Effector memory CD8-positive, alpha-beta T cell (primary cell): ENCODE data around the gene CHRD.

ENCODE experiments used
- ATAC-seq: fragments of 150-1000 bp; cut with Tn5 transposase; replicated peaks from 2 replicates; pipeline ENCODE4 v1.10.0; 2021; ENCODE audit warnings: mild to moderate bottlenecking, moderate library complexity
- DNase-seq, 3 experiments: peaks; one replicate each; pipeline ENCODE4 v3.0.0; 2021
- H3K27ac Mint-ChIP-seq, 2 donors: one replicate each; pipeline ENCODE4 v1.8.0; 2022; ENCODE audit warnings: mild to moderate bottlenecking in 2 of 2, mixed read lengths in 2 of 2, moderate library complexity in 2 of 2
- H3K27me3 Mint-ChIP-seq, 2 donors: one replicate each; pipeline ENCODE4 v1.8.0; 2022; ENCODE audit warnings: mixed read lengths in 2 of 2
- H3K36me3 Mint-ChIP-seq: one replicate; pipeline ENCODE4 v1.8.0; 2022; ENCODE audit warnings: mild to moderate bottlenecking, moderate library complexity, mixed read lengths; ENCODE audit not compliant: insufficient read depth
- H3K4me1 Mint-ChIP-seq, 2 donors: one replicate each; pipeline ENCODE4 v1.8.0; 2022; ENCODE audit warnings: low read depth in 2 of 2, mixed read lengths in 2 of 2
- H3K4me3 Mint-ChIP-seq, 2 donors: one replicate each; pipeline ENCODE4 v1.8.0; 2022; ENCODE audit warnings: mild to moderate bottlenecking in 2 of 2, mixed read lengths in 2 of 2, moderate library complexity in 2 of 2
- H3K9me3 Mint-ChIP-seq, 2 donors: one replicate each; pipeline ENCODE4 v1.8.0; 2022; ENCODE audit warnings: mixed read lengths in 2 of 2

The CHRD gene

DNA sequence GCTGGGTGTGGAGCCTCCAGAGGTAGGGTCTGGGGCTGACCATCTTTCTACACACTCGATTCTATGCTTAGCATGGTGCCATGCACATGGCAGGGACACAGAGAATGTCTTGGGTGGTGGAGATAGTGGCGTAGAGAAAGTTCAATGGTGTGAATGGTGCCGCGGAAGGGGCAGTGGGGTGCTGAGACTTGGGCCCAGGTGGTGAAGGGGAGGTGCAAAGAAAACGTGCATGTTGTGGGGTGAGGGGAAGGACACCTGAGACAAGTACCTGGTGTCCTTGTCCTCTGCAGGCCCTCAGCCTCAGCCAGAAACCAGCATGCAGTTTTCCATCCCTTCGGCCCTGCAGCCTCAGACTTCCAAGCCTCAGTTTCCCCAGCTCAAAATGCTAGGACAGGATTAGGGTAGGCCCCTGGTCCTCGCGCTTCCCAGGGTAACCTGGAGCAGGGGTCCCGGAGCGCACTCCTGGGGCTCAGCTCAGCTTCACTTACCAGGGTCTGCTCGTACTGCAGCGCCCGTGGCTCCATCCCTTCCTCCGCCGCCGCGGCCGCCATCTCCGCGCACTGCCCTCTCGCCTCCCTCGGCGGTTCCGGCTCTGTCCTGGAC lies 18.8 kb upstream of the CHRD start:
- H3K9me3 Mint-ChIP-seq, result no peaks in the 10 kb centered on the region
- H3K27me3 Mint-ChIP-seq, result no peaks in the 10 kb centered on the region
- ATAC-seq, result no peak
- no peak for DNase-seq
- peaks cover 36% of the 10 kb centered on the region for H3K36me3 Mint-ChIP-seq
- H3K27ac Mint-ChIP-seq, result no peak overlapping the region
- peak overlapping the region; percentile 71 to 79 for H3K4me3 Mint-ChIP-seq
- peaks cover 19 to 20% of the 10 kb centered on the region in 2 donors for H3K4me1 Mint-ChIP-seq

DNA sequence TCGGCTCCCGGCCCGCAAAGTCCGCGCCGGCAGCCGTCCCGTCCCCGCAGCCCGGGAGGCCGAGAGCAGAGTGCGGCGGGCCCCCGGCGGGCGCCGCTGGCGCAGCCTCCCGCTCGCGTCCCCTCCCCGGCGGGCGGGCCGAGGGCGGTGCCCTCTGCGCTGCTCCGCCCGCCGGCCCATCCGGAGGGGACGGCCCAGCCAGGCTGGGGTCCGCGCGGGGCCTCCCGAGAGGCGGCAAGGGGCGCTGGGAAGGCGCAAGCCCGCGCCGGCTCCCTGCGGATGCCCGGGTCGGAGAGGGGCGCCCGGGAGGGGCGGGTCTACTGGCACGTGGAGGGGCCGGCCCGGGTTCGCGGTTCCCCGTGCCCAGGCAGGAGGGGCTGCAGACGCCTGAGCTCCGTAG lies 18.3 kb upstream of the CHRD start, which contains the start of the genes CLCN2 and POLR2H:
Gene CLCN2 (minus strand): TSS at position 74 of the 400 bp plus-strand sequence. CDS start 126 bp downstream, outside the sequence.
Gene POLR2H (plus strand): TSS at position 179 of the 400 bp plus-strand sequence. CDS start 1,783 bp downstream, outside the sequence.
- Mint-ChIP-seq H3K9me3 (no peaks in the 10 kb centered on the region), H3K4me1 (peaks cover 19 to 20% of the 10 kb centered on the region in 2 donors), H3K36me3 (peaks cover 41% of the 10 kb centered on the region), H3K27ac (peak within 1 kb of the TSS; percentile 87 to 95), H3K4me3 (peak within 1 kb of the TSS; percentile 89 to 99), H3K27me3 (no peaks in the 10 kb centered on the region)
- ATAC-seq (peak; percentile 23), DNase-seq (peak in 2 of 3 experiments; percentile 21 to 39)

DNA sequence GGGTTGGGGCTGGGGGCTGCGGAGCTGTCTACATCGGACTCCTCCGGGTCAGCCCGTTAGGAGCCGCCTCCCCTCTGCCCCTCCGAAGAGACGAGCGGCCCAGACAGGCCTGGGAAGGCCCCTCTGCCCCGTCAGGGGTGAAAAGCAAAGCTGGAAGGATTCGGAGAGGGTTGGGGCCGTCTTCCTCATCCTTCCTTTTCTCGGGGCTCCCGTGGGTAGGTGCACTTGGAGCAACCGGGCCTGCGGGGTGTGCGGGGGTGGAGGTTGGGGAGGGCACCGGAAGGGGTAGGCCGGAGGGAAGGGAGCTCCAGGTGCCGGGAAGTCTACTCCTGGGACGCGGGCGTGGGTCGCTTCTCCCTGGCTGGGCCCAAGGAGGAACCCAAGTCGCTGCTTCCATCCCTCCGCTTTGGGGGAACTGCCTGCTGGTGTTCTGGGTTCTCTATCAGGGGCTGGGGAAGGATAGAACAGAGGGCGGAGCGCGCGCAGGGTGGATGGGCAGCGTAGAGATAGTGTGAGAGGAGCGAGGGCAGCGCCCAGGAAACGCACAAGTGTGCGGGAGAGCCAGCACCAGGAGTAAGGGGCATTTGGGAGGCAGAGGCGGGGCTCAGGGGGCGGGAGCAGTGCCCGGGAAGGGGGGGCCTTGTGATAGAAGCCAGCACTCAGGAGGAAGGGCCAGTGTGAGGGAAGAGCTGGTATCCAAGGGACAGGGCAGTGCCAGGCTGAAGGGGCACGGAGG lies 17.8 kb upstream of the CHRD start:
- H3K27ac Mint-ChIP-seq, result peak overlapping the region; percentile 87 to 95

DNA sequence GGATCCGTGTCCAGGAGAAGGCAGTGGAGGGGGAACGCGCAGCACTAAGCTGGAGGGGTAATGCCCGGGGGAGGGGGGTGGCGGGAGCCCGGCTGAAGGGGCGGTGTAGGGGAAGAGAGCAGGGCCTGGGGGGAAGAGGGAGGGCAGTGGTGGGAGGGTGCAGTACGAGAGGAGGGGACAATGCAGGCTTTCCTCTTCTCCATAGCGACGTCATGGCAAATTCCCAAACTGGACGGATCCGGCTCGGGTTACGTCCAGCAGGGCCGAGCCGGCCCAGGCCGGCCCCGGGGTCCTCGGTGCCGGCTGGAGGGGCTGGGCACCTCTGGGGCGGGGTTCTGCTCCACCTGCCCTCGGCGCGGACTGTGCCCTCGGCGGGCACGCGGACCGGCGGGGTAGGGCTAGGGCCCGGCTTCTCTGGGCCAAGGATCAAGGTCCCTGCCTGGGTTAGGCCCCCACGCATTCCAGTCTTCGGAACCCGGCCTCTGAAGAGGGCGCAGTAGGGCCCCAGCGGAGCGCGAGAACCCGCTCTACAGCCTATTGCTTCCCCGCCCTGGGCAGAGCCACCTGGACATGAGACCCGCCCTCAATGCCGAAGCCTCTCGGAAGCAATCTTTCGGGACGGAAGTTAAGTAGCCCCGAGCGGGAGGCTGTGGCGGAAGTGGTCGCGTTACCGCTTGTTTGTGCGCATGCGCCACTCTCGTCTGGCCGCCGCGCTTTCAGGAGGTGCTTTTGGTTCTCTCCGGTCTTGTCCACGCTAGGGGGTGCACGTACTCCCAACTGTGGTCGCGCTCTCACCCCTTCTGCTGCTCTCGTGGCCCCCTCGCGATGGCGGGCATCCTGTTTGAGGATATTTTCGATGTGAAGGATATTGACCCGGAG lies 16.9 kb upstream of the CHRD start:
- H3K27ac Mint-ChIP-seq, result peak overlapping the region; percentile 87 to 95
- DNase-seq (peak; percentile 90 to 93 (median 92)), ATAC-seq (peak; percentile 86)
- peaks cover 54% of the 10 kb centered on the region for H3K36me3 Mint-ChIP-seq
- no peaks in the 10 kb centered on the region for H3K9me3 Mint-ChIP-seq
- no peaks in the 10 kb centered on the region for H3K27me3 Mint-ChIP-seq
- peaks cover 19 to 24% of the 10 kb centered on the region in 2 donors for H3K4me1 Mint-ChIP-seq
- peak overlapping the region; percentile 89 to 99 for H3K4me3 Mint-ChIP-seq

More for the DNA sequence above, 17.8 kb upstream of the CHRD start:
- H3K4me3 Mint-ChIP-seq, result peak overlapping the region; percentile 89 to 99
- DNase-seq (peak in 1 of 3 experiments; percentile 23), ATAC-seq (peak; percentile 8)
- no peaks in the 10 kb centered on the region for H3K9me3 Mint-ChIP-seq
- peaks cover 19 to 24% of the 10 kb centered on the region in 2 donors for H3K4me1 Mint-ChIP-seq
- H3K36me3 Mint-ChIP-seq, result peaks cover 46% of the 10 kb centered on the region
- H3K27me3 Mint-ChIP-seq, result no peaks in the 10 kb centered on the region

DNA sequence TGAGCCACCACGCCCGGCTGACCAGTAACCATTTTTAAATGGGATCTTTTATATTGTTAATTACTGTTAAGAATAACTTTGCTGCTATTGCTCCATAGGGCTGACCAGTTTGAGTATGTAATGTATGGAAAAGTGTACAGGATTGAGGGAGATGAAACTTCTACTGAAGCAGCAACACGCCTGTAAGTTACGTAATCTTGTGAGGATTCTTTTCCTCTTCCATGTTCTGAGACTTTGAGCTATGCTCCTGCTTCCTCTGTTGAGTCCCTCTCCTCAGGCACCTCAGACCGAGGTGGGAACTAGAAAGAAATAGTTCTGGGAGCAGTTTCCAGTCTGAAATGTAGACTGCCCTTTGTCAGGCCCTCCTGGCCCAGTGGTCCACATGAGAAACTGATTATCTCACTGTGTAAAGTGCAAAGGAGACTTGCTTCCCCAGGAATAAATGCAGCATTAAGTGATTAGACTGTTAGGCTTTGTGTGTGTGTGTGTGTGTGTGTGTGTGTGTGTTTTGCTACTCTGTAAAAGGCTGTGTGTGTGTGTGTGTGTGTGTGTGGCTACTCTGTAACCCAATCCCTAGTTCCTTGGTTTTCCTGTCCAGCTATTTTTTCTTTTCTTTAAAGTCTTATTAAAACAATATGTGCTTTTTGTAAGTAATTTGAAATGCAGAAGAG lies 13.1 kb upstream of the CHRD start:
- Mint-ChIP-seq H3K36me3 (peaks cover 61% of the 10 kb centered on the region), H3K9me3 (no peaks in the 10 kb centered on the region), H3K4me3 (no peak overlapping the region), H3K27ac (no peak overlapping the region), H3K4me1 (peaks cover 18 to 25% of the 10 kb centered on the region in 2 donors), H3K27me3 (no peaks in the 10 kb centered on the region)
- DNase-seq, result no peak
- no peak for ATAC-seq

DNA sequence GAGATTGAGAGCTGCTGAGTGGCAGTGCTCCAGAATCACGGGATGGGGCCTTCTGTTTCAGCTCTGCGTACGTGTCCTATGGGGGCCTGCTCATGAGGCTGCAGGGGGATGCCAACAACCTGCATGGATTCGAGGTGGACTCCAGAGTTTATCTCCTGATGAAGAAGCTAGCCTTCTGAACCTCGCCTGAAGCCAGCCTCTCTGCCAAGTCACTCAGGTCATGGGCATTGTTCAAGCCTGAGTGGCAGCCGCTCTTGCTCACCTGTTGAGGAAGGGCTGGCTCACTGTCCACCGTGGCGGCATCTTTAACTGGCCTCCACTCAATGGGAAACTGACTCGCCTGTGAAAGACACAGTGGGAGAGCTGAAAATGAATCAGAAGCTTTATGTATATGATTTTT lies 11.7 kb upstream of the CHRD start:
- Mint-ChIP-seq H3K27me3 (no peaks in the 10 kb centered on the region), H3K36me3 (peaks cover 54% of the 10 kb centered on the region), H3K9me3 (no peaks in the 10 kb centered on the region), H3K4me1 (peaks cover 12 to 21% of the 10 kb centered on the region in 2 donors), H3K27ac (peak overlapping the region in 1 of 2 donors; percentile 19), H3K4me3 (no peak overlapping the region)
- ATAC-seq (no peak), DNase-seq (no peak)

DNA sequence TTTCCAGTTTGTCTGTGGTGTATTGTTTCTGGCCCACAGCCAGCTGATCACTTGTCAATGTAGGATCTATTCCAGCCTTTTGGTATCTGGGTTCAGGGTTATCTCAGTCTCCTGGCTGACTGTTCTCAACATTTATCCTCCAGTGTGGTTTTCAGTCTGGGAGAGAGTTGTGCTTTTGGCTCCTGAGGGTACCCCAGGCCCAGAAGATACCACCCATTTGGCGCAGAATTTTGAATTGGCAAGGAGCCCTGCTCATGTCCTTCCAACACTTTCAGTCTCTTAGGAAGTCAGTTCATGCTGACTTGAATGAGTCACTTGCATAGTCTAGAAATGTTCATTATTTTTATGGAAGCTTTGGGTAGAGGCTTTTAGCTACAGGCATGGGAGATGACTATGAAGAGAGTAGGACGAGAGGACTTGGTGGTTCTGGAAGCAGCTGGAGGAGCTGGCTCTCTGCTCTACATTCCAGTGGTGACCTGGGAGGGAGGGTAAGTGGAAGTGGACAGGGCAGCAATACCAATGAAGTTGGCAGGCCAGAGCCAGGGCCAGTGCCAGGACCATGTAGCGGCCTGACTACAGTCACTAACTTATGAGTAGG lies 11.2 kb upstream of the CHRD start:
- no peak for DNase-seq
- H3K9me3 Mint-ChIP-seq, result no peaks in the 10 kb centered on the region
- H3K27ac Mint-ChIP-seq, result no peak overlapping the region
- H3K27me3 Mint-ChIP-seq, result no peaks in the 10 kb centered on the region
- peaks cover 12 to 16% of the 10 kb centered on the region in 2 donors for H3K4me1 Mint-ChIP-seq
- peaks cover 48% of the 10 kb centered on the region for H3K36me3 Mint-ChIP-seq
- no peak overlapping the region for H3K4me3 Mint-ChIP-seq
- no peak for ATAC-seq

DNA sequence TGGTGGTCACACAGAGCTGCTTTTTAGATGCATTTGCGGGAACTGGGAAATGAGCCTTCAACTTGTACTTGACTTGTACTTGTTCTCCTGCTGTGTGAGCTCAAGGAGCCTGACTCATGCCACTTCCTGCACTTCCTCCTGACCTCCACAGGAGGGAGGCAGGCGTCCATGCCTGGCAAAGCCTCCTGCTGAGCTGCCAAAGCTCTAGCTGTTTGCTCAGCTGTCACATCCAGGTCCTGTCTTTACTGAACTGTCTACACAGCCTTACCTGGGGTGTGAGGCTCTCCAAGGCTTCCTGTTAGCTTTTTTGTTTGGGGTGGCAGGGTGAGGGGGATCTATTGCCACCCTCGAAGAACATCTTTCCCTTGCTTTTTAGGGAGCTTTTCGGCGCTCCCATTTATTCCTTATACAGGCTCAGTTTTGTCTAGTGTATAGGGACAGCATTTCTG lies 8.3 kb upstream of the CHRD start:
- peak; percentile 89 for ATAC-seq
- Mint-ChIP-seq H3K27me3 (peaks cover 17 to 20% of the 10 kb centered on the region in 2 donors), H3K9me3 (no peaks in the 10 kb centered on the region), H3K4me1 (peaks cover 3 to 6% of the 10 kb centered on the region in 2 donors), H3K36me3 (peaks cover 25% of the 10 kb centered on the region), H3K27ac (no peak overlapping the region), H3K4me3 (no peak overlapping the region)
- DNase-seq, result peak; percentile 36 to 44 (median 41)

DNA sequence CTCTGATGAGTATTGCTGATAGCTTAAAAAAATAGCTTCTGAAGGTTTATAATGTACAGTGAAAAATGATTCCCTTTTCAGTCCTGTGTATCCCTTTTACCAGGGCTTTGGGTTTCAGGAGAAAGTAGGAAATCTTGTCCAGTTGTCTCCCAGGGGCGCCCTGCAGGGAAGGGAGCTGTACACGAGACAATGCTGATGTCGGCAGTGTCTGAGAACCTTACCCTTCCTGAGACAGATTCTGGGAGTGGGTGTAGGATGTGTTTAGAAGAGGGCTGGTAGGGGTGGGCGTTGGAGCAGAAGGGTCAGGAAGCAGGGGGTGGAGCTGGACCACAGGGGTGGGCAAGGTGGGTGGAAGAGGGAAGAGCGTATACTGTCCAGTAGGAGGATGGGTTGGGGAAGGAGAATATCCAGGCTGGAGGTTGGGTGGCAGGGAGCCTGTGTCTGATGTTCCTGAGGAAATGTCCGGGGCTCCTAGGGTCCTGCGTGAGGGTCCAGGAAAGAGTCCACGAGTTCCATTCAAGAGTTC lies 7.5 kb upstream of the CHRD start:
- ATAC-seq, result no peak
- Mint-ChIP-seq H3K27me3 (peaks cover 25 to 28% of the 10 kb centered on the region in 2 donors), H3K9me3 (no peaks in the 10 kb centered on the region), H3K4me3 (no peak overlapping the region), H3K27ac (peak overlapping the region in 1 of 2 donors; percentile 7), H3K4me1 (peaks cover 3% of the 10 kb centered on the region in 2 donors), H3K36me3 (peaks cover 18% of the 10 kb centered on the region)
- no peak for DNase-seq

DNA sequence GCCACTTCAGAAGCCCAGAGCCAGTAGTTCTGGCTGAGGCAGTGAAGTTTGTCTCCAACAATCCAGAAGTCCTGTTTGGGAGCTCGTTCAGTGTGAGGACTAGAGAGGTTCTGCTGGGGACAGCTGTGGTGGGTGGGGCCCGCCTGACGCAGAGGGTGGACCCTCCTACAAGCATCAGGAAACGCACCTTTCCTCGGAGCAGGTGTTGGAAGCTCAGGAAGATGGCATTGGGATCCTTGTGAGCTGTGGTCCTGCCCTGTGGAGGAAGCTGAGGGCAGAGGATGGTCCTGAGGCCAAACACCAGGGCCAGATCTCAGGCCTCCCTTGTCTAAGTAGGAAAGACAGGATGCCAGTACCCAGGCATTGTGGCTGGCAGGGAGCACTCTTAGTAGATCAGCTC lies 6.9 kb upstream of the CHRD start:
- Mint-ChIP-seq H3K27me3 (peaks cover 31 to 33% of the 10 kb centered on the region in 2 donors), H3K9me3 (no peaks in the 10 kb centered on the region), H3K27ac (no peak overlapping the region), H3K4me1 (peaks cover 3 to 5% of the 10 kb centered on the region in 2 donors), H3K4me3 (no peak overlapping the region), H3K36me3 (peaks cover 13% of the 10 kb centered on the region)
- ATAC-seq (no peak), DNase-seq (no peak)

DNA sequence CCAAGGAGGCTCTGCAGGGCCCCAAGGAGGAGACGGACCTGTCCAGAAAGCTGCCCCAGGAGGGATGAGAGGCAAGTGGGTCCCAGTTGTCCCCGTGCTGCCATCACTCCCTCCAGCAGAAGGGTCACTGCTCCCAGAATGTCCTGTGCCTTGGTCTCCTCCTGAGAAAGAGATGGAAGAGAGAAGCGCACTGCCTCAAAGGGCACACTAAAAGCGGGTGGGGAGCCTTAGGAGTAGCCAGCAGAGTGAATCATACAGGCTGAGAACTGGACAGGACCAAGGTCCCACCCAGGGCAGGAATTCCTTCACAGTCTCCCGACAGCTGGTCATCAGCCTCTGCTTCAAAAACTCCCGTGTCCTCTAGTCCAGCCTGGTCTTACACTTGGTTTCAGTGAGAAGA lies 6.4 kb upstream of the CHRD start:
- ATAC-seq (no peak), DNase-seq (no peak)
- Mint-ChIP-seq H3K27me3 (peaks cover 36 to 39% of the 10 kb centered on the region in 2 donors), H3K4me1 (peaks cover 3 to 6% of the 10 kb centered on the region in 2 donors), H3K4me3 (no peak overlapping the region), H3K9me3 (no peaks in the 10 kb centered on the region), H3K36me3 (peaks cover 8% of the 10 kb centered on the region), H3K27ac (no peak overlapping the region)

DNA sequence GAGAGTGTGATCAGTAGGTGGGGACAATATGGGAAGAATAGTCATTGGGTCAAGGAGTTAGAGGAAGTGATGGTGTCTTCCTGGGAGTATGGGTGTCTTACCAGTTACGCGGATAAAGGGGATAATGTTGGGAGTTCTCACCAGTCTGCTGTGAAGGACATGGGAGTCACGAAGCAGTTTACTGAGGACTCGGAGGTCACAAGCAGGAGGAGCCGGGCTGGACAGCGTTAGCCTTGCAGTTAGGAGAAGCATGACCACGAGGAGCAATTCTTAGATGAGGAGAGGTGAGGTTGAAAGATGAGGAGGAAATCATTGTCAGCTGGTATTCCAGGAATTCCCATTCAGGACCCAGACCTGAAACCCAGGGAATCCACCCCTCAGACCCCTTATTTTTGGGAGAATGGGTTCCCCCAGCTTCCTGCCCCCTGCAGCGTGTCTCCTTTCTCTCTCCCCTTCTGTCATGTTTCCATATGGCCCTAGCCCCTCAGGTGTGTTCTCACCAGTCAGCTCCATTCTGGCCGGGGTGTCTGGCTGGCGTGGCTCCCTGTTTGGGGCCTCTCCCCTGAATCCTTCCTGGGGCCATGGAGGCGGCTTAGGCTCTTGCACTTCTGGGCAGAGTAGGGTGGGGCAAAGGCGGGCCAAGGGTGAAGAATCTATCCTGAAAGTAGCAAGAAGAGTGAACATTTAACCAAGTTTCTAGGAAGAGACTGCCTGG lies 4.0 kb upstream of the CHRD start:
- no peak for DNase-seq
- ATAC-seq, result no peak
- Mint-ChIP-seq H3K36me3 (peaks cover 8% of the 10 kb centered on the region), H3K9me3 (no peaks in the 10 kb centered on the region), H3K27me3 (peaks cover 51 to 56% of the 10 kb centered on the region in 2 donors), H3K4me3 (no peak overlapping the region), H3K27ac (no peak overlapping the region), H3K4me1 (peaks cover 7 to 12% of the 10 kb centered on the region in 2 donors)
